GM21390 (cell line): Measurements from ENCODE around the gene FLVCR2.
"Not testable (repeated sequence)": the region's sequence is repeated elsewhere in the genome, so short reads cannot be mapped to it uniquely, and the experiment has no call there.

Experiments used
- ATAC-seq: cut with Tn5 transposase; IDR thresholded peaks from one replicate; pipeline ENCODE4 v1.9.1; 2021; ENCODE audit not compliant: unreplicated experiment

The FLVCR2 gene

GRCh38 chr14:75591331-75591946, 13.0 kb downstream of the FLVCR2 start:
- ATAC-seq: no peak

- ATAC-seq: no peak
Measured at GRCh38 chr14:75591987-75592575, 13.7 kb downstream of the FLVCR2 start.

- no peak for ATAC-seq
Measured at GRCh38 chr14:75595226-75595625, 16.8 kb downstream of the FLVCR2 start.

- no peak for ATAC-seq
Measured at GRCh38 chr14:75597149-75597548, 18.7 kb downstream of the FLVCR2 start.

GRCh38 chr14:75600100-75600499, 21.7 kb downstream of the FLVCR2 start:
- not testable (repeated sequence) for ATAC-seq

GRCh38 chr14:75601061-75601460, 22.6 kb downstream of the FLVCR2 start:
- not testable (repeated sequence) for ATAC-seq

GRCh38 chr14:75602503-75602902, 24.1 kb downstream of the FLVCR2 start:
- ATAC-seq: no peak

GRCh38 chr14:75604979-75605851, 26.8 kb downstream of the FLVCR2 start:
- no peak for ATAC-seq

- ATAC-seq: no peak
Measured at GRCh38 chr14:75605916-75606315, 27.5 kb downstream of the FLVCR2 start.

GRCh38 chr14:75607044-75607443, 28.6 kb downstream of the FLVCR2 start:
- no peak for ATAC-seq

- ATAC-seq: no peak
Measured at GRCh38 chr14:75607842-75608640, 29.6 kb downstream of the FLVCR2 start.

- no peak for ATAC-seq
Measured at GRCh38 chr14:75609116-75609515, 30.7 kb downstream of the FLVCR2 start.

GRCh38 chr14:75609606-75610475, 31.4 kb downstream of the FLVCR2 start:
- ATAC-seq: no peak

- no peak for ATAC-seq
Measured at GRCh38 chr14:75610834-75611233, 32.4 kb downstream of the FLVCR2 start.

- no peak for ATAC-seq
Measured at GRCh38 chr14:75612157-75612556, 33.7 kb downstream of the FLVCR2 start.

- no peak for ATAC-seq
Measured at GRCh38 chr14:75614179-75614578, 35.8 kb downstream of the FLVCR2 start.

- ATAC-seq: no peak
Measured at GRCh38 chr14:75615200-75615599, 36.8 kb downstream of the FLVCR2 start.

- ATAC-seq: no peak
Measured at GRCh38 chr14:75619548-75619947, 41.1 kb downstream of the FLVCR2 start.

- no peak for ATAC-seq
Measured at GRCh38 chr14:75625034-75625433, 46.6 kb downstream of the FLVCR2 start.

- ATAC-seq: no peak
Measured at GRCh38 chr14:75626396-75626795, 48.0 kb downstream of the FLVCR2 start.
